ENCODE data around the gene PSME2. TPM values are rescaled to one million over a fixed set of nuclear protein-coding genes. Genes with fewer than 3 reads are reported as not detected.

PSME2 gene
- total and polyA plus RNA-seq, 2 of the 13 experiments (the other 11 are each of a cell fraction or from before 2014, with no cell fraction given) = 332 to 716 TPM

DNA sequence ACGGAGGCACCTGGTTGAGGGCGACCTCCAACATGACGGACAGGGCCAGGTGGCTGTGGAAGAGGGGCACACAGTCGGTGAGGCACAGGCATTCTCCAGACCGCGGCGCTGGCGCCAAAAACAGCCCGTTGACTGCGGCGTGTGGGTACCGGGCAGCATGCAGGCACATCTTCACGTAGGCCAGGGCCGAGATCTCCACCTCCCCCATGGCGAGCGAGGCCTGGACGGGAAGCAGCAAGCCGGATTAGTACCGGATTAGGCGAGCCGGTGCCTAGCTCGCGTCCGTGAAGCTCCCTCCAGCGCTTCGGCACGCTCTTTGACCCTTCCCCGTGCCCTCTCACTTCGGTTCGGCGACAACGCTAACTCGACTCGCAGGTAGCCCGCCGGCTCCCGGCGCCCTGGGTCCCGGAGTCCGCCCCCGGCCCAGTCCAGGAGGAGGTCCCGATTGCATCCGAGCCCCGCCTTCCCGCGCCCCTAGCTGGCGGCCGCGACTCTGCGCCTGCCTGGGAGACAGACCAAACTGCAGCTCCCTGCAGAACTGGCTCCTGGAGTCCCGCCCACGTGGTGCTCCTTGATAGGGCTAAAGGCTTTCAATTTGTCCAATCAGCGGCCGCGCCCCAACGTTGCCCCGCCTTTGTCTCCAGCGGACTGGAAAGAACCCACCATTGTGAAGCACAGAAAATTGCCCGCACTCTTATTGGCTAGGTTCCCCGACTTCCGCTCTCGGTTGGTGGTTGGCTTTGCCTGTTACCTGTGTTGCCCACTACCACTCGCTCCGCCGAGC, 5.1 kb downstream of the PSME2 start, which contains the start of gene EMC9 (continued):
- TF ChIP-seq, protein P1, sequence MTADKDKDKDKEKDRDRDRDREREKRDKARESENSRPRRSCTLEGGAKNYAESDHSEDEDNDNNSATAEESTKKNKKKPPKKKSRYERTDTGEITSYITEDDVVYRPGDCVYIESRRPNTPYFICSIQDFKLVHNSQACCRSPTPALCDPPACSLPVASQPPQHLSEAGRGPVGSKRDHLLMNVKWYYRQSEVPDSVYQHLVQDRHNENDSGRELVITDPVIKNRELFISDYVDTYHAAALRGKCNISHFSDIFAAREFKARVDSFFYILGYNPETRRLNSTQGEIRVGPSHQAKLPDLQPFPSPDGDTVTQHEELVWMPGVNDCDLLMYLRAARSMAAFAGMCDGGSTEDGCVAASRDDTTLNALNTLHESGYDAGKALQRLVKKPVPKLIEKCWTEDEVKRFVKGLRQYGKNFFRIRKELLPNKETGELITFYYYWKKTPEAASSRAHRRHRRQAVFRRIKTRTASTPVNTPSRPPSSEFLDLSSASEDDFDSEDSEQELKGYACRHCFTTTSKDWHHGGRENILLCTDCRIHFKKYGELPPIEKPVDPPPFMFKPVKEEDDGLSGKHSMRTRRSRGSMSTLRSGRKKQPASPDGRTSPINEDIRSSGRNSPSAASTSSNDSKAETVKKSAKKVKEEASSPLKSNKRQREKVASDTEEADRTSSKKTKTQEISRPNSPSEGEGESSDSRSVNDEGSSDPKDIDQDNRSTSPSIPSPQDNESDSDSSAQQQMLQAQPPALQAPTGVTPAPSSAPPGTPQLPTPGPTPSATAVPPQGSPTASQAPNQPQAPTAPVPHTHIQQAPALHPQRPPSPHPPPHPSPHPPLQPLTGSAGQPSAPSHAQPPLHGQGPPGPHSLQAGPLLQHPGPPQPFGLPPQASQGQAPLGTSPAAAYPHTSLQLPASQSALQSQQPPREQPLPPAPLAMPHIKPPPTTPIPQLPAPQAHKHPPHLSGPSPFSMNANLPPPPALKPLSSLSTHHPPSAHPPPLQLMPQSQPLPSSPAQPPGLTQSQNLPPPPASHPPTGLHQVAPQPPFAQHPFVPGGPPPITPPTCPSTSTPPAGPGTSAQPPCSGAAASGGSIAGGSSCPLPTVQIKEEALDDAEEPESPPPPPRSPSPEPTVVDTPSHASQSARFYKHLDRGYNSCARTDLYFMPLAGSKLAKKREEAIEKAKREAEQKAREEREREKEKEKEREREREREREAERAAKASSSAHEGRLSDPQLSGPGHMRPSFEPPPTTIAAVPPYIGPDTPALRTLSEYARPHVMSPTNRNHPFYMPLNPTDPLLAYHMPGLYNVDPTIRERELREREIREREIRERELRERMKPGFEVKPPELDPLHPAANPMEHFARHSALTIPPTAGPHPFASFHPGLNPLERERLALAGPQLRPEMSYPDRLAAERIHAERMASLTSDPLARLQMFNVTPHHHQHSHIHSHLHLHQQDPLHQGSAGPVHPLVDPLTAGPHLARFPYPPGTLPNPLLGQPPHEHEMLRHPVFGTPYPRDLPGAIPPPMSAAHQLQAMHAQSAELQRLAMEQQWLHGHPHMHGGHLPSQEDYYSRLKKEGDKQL (CRISPR knock-in tag; IDR thresholded peaks at IDR 0.05; ENCODE audit: low read depth) = peak; percentile 12; the same call in 1 of the 2 replicates
- TF ChIP-seq ZNF296 (CRISPR knock-in tag; conservative IDR thresholded peaks at IDR 0.05) (no peak), XBP1 (CRISPR knock-in tag; IDR thresholded peaks at IDR 0.05) (peak; percentile 99), ZFP37 (CRISPR knock-in tag; IDR thresholded peaks at IDR 0.05; ENCODE audit: borderline replicate concordance) (peak; percentile 64; the same call in 1 of the 2 replicates), ZBTB8A (CRISPR knock-in tag; IDR thresholded peaks at IDR 0.05; ENCODE audit: borderline replicate concordance, low read depth) (no peak), ZNF282 (IDR thresholded peaks at IDR 0.05; ENCODE audit: partially characterized antibody) (no peak), U2AF2 (IDR thresholded peaks at IDR 0.05; ENCODE audit: low read depth, low read length) (no peak), BRD4 (CRISPR knock-in tag; IDR thresholded peaks at IDR 0.05) (peak; percentile 96), ZNF552 (CRISPR knock-in tag; IDR thresholded peaks at IDR 0.05; ENCODE audit: borderline replicate concordance) (peak; percentile 98), THAP11 (CRISPR knock-in tag; IDR thresholded peaks at IDR 0.05) (peak; percentile 84), GATAD2A (CRISPR knock-in tag; IDR thresholded peaks at IDR 0.05) (peak; percentile 0), SIN3A (IDR thresholded peaks at IDR 0.05; ENCODE audit: borderline replicate concordance, low read depth, low read length) (peak; percentile 91; the same call in 1 of the 2 replicates), ZNF331 (CRISPR knock-in tag; IDR thresholded peaks at IDR 0.05) (peak; percentile 89)
- TF ChIP-seq, protein P2, sequence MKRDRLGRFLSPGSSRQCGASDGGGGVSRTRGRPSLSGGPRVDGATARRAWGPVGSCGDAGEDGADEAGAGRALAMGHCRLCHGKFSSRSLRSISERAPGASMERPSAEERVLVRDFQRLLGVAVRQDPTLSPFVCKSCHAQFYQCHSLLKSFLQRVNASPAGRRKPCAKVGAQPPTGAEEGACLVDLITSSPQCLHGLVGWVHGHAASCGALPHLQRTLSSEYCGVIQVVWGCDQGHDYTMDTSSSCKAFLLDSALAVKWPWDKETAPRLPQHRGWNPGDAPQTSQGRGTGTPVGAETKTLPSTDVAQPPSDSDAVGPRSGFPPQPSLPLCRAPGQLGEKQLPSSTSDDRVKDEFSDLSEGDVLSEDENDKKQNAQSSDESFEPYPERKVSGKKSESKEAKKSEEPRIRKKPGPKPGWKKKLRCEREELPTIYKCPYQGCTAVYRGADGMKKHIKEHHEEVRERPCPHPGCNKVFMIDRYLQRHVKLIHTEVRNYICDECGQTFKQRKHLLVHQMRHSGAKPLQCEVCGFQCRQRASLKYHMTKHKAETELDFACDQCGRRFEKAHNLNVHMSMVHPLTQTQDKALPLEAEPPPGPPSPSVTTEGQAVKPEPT (CRISPR knock-in tag; IDR thresholded peaks at IDR 0.05; ENCODE audit: low read depth) = peak; percentile 64
- TF ChIP-seq, protein P3, sequence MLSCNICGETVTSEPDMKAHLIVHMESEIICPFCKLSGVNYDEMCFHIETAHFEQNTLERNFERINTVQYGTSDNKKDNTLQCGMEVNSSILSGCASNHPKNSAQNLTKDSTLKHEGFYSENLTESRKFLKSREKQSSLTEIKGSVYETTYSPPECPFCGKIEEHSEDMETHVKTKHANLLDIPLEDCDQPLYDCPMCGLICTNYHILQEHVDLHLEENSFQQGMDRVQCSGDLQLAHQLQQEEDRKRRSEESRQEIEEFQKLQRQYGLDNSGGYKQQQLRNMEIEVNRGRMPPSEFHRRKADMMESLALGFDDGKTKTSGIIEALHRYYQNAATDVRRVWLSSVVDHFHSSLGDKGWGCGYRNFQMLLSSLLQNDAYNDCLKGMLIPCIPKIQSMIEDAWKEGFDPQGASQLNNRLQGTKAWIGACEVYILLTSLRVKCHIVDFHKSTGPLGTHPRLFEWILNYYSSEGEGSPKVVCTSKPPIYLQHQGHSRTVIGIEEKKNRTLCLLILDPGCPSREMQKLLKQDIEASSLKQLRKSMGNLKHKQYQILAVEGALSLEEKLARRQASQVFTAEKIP (CRISPR knock-in tag; IDR thresholded peaks at IDR 0.05; ENCODE audit: borderline replicate concordance) = no peak
- TF ChIP-seq, protein P4, sequence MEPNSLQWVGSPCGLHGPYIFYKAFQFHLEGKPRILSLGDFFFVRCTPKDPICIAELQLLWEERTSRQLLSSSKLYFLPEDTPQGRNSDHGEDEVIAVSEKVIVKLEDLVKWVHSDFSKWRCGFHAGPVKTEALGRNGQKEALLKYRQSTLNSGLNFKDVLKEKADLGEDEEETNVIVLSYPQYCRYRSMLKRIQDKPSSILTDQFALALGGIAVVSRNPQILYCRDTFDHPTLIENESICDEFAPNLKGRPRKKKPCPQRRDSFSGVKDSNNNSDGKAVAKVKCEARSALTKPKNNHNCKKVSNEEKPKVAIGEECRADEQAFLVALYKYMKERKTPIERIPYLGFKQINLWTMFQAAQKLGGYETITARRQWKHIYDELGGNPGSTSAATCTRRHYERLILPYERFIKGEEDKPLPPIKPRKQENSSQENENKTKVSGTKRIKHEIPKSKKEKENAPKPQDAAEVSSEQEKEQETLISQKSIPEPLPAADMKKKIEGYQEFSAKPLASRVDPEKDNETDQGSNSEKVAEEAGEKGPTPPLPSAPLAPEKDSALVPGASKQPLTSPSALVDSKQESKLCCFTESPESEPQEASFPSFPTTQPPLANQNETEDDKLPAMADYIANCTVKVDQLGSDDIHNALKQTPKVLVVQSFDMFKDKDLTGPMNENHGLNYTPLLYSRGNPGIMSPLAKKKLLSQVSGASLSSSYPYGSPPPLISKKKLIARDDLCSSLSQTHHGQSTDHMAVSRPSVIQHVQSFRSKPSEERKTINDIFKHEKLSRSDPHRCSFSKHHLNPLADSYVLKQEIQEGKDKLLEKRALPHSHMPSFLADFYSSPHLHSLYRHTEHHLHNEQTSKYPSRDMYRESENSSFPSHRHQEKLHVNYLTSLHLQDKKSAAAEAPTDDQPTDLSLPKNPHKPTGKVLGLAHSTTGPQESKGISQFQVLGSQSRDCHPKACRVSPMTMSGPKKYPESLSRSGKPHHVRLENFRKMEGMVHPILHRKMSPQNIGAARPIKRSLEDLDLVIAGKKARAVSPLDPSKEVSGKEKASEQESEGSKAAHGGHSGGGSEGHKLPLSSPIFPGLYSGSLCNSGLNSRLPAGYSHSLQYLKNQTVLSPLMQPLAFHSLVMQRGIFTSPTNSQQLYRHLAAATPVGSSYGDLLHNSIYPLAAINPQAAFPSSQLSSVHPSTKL (CRISPR knock-in tag; IDR thresholded peaks at IDR 0.05) = peak; percentile 61
